HG02938 (cell line): ENCODE results near the gene VPS26C.

ENCODE experiments used
- ATAC-seq: cut with Tn5 transposase; IDR thresholded peaks from one replicate; pipeline ENCODE4 v1.9.1; 2021; ENCODE audit warnings: mild to moderate bottlenecking, moderate library complexity; ENCODE audit not compliant: unreplicated experiment

Gene VPS26C

DNA sequence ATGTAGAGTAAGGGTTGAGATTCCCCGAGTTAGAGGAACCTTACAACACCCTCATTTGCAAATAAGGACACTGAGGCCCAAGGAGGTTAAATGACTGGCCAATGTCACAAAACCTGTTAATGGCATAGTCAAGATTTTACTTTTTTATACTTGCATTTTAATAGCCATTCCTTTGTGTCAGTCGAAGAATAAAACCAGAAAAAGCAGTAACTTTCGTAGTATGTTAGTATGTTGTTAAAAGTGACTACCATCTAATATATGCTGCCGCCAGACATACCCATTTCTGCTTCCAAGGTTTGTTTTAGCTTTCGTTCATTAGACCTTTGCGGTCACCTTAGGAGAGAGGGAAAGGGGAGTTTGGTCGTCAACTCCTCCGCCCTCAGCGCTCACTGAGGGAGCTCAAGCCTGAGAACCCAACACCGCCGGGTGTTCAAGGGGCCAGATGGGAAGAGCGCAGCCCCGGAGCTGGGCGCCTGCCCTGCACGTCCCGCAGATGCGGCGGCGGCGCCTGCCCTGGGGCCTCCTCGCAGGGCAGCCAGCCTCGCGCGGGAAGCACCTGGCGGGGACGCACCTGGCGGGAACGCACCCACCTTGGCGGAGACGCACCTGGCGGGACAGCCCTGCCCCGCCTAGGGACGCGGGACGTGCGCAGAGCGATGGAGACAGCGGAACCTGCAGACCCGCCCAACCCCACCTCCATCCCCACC lies 466 bp downstream of the VPS26C start:
- ATAC-seq, result peak; percentile 1

GRCh38 chr21:37264808-37265207 lies 2.3 kb downstream of the VPS26C start:
- ATAC-seq, result no peak

DNA sequence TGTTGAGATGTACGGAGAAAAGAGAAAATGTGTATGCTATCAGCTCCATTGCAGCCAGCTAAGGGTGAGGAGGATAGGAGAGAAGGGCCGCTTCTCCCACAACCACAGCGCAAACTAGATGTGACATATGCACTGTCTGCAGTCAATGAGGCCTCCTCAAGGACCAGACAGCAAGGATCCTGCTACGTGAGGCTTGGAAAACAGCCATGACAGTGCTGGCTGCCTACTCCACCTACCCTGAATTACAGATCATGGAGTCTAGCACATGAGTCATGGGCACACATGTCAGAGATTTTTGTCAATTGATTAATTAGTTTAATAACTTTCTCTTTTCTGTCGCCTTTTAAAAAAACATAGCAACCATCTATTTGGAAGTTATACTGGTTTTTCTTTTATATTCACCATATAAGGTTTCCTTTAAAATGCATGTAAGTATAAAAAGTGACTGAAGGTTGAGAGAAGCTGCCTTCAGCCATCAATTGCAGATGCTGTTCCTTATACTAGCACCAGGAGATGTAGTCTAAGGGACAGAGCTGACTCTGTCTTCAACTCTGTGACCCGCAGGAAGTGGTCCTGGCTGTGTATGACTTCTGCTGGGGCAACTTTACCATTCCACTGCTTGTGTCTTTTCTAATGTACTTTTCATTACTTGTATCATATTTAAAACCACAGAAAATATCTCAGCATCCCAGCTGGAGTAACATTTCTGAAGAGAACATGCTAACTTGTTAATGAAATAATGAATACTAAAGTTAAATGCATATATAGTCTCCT lies 3.1 kb downstream of the VPS26C start:
- no peak for ATAC-seq

- ATAC-seq, result no peak
Measured at GRCh38 chr21:37259426-37259825, 7.7 kb downstream of the VPS26C start.

DNA sequence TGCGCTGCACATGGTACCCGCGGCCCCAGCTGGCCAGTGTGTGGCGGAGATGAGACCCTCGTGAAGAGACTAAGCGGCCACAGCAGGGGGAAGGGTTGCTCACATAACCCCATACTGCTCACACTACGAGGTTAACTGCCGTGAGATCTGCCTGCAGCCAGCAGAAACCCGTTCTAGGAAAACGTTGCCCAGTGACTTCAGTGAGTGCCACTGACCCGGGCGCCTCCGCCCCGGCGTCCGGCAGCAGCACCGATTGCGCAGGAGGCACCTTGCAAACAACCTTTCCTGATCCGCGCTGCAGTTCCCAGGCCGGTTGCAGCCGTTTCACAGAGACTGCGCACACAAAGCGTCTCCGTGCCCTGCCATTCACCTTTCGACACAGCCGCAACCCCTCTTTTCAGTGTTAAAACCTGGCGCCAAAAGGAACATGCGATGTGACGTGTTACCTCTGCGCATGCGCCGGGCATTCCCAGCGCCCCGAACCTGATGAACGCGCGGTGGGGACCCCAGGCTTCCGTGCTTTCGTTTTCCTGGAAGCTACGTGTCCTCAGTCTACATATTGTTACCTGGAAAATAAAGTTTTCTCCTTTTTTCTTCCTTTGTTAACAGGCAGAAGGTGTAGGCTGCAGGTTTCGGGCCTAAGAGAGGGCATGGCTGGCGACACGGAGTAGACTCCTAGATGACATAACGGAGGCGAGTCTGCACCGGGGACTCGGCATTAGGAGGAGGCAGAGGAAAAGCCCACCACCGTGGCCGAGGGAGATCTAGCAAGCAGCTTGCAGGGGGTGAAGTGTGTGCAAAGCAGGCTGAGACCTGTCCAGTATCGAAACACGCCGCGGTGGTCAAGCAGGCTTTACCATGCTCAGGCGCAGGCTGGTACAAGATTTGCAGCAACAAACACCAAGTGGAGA lies 8.9 kb downstream of the VPS26C start:
- peak; percentile 68 for ATAC-seq

DNA sequence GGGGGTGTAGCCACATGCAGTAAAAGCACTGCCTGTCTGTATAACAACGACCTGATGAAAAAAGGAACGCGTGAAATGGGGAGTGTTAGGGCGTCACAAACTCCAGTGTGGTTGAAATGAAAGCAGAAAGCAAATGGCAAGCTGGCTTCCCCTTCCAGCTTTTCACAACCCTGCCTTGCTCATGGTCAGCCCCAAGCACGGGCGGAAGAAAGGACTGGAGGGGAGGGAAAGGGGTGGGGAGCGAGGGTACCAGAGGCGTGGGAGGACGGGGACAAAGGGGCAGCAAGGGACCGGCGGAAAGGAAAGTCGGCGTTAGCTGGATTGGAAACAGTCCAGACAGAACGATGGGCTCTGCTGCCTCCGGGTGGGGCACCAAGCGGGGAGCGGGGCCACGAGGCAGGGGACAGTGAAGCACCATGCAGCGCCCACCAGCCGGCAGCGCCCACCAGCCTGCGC lies 9.6 kb downstream of the VPS26C start:
- ATAC-seq, result peak; percentile 43

DNA sequence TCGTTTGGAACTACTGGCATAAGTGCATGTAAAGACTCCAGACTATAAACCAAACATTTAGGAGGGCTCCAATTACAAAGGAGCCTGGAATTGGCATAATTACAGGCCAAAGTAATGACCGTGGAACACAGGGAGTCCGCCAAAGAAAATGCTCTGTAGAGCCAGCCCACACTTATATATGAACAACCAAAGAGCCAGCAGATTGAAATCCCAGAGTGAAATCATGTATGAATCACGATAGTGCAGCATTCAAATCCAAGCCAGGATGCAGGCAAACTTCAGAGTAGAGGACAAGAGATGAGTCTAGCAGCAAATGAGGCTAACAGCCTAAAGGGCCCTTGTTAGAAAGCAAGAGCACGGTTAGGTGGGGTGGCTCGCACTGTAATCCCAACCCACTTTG lies 13.1 kb downstream of the VPS26C start:
- no peak for ATAC-seq

GRCh38 chr21:37251294-37251634 lies 15.9 kb downstream of the VPS26C start:
- ATAC-seq, result no peak

- no peak for ATAC-seq
Measured at GRCh38 chr21:37249112-37249904, 17.8 kb downstream of the VPS26C start.

DNA sequence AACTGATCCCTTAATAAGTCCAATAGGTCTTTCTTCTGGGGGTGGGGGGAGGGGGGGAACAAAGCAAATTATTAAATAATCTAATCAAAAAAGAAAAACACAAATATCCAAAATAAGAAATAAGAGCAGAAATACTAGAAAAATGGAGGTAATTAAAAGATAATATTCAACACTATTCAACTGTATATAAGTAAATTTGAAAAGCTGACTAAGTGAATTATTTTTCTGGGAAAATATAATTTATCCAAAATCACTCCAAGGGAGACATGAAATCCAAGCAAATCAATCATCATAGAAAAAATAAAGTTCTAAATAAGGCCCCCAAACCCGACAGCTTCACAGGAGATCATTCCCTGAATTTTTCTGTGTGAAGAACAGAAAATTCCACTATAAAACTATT lies 18.8 kb downstream of the VPS26C start:
- no peak for ATAC-seq

DNA sequence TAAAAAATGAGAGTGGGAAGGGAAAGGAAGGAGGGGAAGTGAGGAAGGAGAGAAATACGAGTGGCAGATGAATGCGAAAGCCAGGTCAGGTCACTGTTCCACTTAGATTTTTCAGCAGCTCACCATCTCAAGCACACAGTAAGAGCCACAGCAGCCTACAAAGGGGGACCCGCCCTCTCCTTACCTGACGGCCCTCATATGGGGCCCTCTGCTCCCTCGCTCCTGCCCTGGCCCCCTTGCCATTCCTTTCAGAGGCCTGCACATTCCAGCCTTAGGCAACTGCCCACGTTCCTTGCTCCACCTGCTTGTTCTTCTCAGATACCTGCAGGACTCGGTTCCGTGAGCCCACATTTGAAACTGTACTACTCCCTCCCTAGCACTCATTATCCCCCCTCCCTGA lies 22.0 kb downstream of the VPS26C start:
- no peak for ATAC-seq

GRCh38 chr21:37244501-37245095 lies 22.5 kb downstream of the VPS26C start:
- no peak for ATAC-seq

DNA sequence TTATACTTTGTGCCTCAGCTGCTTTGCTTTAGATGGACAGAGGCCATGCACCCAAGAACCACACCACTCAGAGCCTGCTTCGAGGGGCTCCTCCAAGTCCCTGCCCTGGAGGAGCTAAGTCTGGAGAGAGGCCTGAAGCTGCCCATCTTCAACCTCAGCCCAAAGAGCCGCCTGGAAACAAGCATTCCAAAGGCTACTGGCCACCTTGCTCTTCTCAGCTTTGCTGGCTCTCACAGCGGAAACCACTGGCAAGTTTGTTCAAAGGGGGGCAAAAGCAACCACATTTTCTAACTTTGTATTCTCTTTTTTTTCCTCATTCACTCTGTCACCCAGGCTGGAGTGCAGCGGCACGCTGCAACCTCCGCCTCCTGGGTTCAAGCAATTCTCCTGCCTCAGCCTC lies 23.2 kb downstream of the VPS26C start:
- ATAC-seq, result no peak

DNA sequence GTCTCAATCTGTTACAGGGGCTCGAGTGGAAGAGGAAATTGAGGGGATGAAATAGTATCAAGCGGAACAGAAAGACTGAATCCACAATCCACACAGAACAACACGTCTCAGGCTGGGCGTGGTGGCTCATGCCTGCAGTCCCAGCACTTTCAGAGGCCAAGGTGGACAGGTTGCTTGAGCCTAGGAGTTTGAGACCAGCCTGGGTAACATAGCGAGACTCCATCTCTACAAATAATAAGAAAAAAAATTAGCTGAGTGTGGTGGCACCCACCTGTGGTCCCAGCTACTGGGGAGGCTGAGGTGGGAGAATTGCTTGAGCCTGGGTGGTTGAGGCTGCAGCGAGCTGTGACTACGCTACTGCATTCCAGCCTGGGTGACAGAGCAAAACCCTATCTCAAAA lies 25.7 kb downstream of the VPS26C start:
- no peak for ATAC-seq

DNA sequence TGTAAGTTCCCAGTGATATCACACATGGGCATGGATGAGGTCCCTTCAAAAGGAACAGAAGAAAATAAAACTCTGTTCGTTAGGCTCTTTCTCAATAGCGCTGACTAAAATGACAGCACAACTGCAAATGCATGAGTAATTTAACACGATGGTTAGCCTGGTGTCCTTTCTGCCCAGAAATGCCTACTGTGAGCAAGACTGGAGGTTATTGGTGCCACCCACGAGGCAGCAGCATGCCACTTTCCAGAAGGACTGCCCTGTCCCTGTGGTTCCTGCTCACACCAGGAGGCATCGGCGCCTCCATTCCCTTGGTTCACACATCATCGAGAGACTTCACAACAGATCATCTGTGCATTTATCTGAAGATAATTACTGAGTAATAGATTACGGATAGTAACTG lies 26.2 kb downstream of the VPS26C start:
- no peak for ATAC-seq

- no peak for ATAC-seq
Measured at GRCh38 chr21:37237764-37238163, 29.4 kb downstream of the VPS26C start.

- no peak for ATAC-seq
Measured at GRCh38 chr21:37237346-37237745, 29.8 kb downstream of the VPS26C start.

GRCh38 chr21:37233551-37234146 lies 33.5 kb downstream of the VPS26C start:
- no peak for ATAC-seq

GRCh38 chr21:37232274-37233018 lies 34.7 kb downstream of the VPS26C start:
- ATAC-seq, result no peak
